NT2/D1 (cell line): ENCODE results near the gene GSN.

Source experiments
- SUZ12 ChIP-seq: IDR thresholded peaks from 2 replicates; pipeline ENCODE4 v1.6.1; 2011; ENCODE audit not compliant: insufficient read length, insufficient read depth; ENCODE audit errors: extremely low read depth
- YY1 ChIP-seq: IDR thresholded peaks from 2 replicates; pipeline ENCODE4 v1.6.1; 2011; ENCODE audit not compliant: insufficient read length, insufficient read depth
- ZNF274 ChIP-seq: IDR thresholded peaks from 2 replicates; pipeline ENCODE4 v1.6.1; 2011; ENCODE audit warnings: mild to moderate bottlenecking, low read depth, low read length

GRCh38 chr9:121286688-121286972 is 18.7 kb downstream of the GSN start:
- no peak for TF ChIP-seq YY1
- no peak for TF ChIP-seq ZNF274
- no peak for TF ChIP-seq SUZ12
